Hematopoietic multipotent progenitor cell treated with erythropoietin and hydrocortisone succinate and interleukin-3 and kit ligand, for 15 days (in vitro differentiated cells): ENCODE data around the gene LIPN.
"Not testable (repeated sequence)": the region's sequence is repeated elsewhere in the genome, so short reads cannot be mapped to it uniquely, and the experiment has no call there.

Source experiments
- DNase-seq: peaks from one replicate; pipeline ENCODE4 v3.0.0-alpha.2; 2015; ENCODE audit warnings: low spot score

LIPN gene, protein sequence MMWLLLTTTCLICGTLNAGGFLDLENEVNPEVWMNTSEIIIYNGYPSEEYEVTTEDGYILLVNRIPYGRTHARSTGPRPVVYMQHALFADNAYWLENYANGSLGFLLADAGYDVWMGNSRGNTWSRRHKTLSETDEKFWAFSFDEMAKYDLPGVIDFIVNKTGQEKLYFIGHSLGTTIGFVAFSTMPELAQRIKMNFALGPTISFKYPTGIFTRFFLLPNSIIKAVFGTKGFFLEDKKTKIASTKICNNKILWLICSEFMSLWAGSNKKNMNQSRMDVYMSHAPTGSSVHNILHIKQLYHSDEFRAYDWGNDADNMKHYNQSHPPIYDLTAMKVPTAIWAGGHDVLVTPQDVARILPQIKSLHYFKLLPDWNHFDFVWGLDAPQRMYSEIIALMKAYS

DNA sequence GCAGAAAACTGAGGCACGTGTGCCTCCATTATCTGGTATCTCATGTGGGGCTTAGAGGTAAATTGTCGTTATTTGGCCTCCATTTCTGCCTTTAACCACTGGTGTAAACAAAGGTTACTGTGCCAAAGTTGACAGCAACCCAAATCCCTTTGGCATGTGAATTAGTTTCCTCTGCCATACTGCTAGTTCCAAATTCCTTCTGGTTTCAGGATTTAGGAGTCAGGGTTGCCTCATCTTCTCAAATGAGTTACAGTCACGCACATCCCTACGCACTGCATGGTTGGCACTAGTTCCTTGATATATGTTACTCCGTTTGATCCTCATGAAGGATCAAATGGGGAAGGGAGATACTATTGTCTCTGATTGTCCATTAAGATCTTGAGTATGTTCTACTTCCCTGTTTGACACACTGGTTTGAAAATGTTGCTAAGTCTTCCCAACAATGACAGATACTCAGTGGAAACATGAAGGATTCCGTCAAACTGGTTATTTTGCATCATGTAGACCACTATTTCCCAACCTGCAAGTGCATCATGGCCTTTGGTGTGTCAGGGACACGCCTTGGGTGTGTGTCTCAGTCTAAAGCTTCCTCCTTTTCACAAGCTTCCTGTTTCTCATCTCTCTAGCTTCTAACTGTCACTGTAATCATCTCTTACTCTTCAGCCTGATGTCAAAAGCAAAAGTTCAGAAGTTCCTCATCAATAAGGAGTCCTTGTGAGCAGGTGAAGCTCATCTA is at the start of gene LIPN:
TSS of gene LIPN (plus strand) at position 655 of the 736 bp plus-strand sequence. CDS start 1,386 bp downstream, outside the sequence.
- no peak for DNase-seq

DNA sequence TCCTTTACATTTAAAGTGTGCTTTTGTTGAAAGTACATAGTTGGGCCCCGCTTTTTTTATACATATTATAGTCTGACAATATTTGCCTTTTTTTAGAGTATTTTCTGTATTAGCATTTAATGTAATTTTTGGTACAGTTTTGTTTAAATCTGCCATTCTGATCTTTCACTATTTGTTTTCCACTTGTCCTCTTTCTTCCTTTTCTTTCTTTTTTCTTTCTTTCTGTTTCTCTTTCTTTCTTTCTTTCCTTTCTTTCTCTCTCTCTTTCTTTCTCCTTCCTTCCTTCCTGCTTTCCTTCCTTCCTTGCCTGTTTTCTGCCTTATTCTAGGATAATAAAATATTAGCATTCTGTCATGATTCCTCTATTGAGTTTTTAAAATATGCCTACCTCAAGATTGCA is 44.3 kb upstream of the LIPN start:
- no peak for DNase-seq

DNA sequence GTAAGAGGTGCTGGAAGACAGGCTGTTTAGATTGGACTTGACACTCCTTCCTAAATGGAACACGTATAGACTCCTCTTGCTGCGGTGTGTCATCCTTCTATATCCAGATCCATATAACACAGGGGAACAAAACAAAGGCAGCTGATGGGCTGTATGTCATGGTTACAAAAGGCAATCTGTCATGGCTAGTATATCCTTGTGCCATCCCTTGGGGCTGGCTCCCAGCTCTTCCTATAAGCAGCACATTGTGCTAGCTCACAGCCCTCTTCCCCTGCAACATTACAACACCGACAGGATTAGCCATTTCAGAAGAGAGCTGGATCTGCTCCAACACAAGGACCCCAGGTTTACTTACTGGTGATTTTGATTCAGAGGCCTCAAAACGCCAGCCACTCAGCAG is 38.4 kb upstream of the LIPN start:
- no peak for DNase-seq

DNA sequence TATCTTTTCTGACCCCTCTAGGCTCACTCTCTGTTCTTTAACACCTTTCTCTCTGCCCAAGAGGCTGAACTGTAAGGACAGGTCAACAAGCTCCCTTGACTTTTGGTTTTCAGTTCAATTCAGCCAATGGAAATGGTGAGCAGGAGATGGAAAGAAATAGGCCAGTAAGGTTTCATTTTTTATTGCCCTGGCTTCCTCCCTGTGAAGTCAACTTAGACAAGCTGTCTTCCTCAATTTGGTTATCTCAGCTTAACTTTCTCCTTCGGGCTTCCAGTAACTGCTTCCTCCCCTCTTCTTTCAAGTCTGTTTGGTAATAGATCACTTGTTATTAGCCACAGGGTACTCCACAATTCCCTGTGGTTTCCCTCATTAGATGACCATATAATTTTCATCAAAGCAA is 34.0 kb upstream of the LIPN start:
- DNase-seq: no peak

DNA sequence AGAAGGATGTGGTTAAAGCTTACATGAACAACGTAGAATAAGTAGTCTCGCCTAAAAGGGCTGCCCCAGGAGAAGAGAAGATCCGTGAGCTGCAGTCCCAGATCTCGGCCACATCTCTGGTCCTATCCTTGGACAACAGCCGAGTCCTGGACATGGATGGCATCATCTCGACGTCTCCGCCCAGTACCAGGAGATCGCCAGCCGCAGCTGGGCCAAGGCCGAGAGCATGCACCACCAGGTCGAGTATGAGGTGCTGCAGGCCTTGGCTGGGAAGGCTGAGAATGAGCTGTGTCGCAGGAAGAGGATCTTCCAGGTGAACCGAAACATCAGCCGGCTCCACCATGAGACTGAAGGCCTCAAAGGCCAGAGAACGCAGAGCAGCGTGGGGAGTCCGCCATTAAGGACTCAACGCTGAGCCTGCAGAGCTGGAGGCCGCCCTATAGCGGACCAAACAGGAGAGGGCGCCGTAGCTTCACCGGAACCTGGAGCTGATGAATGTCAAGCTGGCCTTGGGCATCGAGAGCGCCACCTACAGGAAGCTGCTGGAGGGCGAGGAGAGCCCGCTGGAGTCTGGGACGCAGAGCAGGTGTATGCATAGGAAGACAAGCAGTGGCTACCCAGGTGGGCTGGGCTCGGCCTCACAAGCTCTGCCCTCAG is 31.6 kb upstream of the LIPN start:
- peak; percentile 7 for DNase-seq

DNA sequence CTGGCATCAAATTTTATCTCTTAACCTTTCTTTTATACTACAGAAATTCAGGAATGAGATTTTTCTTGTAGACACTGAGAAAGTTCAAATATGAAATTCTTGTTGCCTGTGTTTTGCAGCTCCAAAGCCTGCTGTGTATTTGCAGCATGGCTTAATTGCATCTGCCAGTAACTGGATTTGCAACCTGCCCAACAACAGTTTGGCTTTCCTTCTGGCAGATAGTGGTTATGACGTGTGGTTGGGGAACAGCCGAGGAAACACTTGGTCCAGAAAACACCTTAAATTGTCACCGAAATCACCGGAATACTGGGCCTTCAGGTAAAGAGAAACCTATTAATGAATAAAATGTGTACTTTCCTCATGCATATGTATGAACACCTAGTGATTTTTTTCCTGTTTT is 29.0 kb upstream of the LIPN start:
- DNase-seq: no peak

DNA sequence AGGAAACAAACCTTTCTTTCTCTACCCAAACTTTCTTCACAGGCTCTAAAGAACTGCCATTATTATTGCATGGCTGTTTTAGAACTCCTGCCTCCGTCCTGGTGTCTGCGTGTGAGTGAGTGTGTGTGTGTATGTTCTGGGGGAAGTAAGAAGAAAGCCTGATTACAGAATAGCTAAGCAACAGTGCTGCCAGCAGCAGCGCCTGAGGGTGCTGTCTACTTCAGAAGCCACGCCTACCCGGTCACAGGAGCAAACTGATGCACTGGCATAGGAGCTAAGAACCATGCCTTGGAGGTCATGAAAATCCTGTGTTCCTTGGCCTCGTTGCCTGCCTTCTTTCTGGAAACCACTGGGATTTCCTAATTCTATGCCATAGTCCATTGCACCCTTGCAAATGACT is 28.5 kb upstream of the LIPN start:
- no peak for DNase-seq

DNA sequence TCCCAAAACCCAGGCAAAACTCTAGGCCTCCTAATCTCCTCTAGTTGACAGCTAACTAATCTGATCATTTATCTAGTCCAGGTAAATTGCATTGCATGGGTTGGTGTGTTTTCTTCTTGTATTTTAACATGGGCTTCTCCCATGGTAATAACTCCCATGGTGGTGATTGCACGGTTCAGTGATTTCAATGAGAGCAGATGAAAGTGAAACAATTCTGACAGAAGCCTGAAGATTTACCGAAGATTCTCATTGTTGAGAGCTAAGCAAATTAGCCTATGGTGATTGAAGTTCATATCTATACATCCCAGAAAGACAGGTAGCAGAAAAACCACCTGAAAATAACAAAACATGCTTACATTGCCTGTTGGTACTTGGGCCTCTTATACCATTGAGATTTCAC is 26.6 kb upstream of the LIPN start:
- no peak for DNase-seq

DNA sequence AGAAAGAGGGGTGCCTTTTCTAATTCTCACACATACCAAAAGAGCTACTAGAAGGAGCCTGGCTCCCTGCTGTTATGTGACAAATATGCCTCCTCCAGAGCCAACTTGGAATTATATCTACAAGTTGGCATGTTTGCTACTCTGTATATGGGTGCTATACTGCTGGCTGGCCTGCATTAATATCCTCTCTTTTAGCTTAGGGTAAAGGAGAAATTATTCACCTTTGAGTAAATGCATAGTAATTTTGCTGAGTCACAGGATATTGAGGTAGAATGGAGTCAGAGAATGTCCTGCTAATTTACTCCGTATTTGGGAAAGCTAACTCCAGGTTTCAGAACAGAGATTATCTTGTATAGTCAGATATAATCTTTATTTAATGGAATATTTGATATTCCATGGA is 24.2 kb upstream of the LIPN start:
- DNase-seq: no peak

DNA sequence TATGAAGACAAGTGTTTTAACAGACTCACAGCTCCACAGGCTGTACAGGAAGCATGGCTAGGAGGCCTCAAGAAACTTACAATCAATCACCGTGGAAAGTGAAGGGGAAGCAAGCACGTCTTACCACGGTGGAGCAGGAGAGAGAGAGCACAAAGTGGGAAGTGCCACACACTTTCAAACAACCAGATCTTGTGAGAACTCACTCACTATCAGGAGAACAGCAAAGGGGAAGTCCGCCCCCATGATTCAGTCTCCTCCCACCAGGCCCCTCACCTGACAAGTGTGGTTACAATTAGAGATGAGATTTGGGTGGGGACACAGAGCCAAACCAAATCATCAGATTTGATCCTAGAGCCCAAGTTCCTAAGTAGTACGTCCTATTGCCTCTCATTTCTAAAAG is 17.9 kb upstream of the LIPN start:
- DNase-seq: not testable (repeated sequence)

DNA sequence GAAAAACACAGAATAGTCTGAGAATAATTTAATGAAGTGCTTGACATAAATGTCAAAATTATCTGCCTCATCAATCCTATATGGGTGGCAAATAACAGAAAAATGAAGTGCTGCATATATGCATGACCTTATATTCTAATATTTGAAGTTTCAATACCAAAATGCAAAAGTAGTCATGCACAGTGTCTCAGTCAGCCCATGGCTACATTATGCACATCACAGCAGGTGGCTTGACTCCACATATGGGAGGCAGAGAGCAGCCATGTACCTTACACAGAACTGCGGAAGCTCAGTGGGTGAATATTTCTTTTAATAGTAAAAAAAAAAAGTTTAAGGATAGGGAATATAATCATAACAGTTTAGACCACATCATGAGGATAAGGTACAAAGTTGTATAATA is 17.4 kb upstream of the LIPN start:
- no peak for DNase-seq

DNA sequence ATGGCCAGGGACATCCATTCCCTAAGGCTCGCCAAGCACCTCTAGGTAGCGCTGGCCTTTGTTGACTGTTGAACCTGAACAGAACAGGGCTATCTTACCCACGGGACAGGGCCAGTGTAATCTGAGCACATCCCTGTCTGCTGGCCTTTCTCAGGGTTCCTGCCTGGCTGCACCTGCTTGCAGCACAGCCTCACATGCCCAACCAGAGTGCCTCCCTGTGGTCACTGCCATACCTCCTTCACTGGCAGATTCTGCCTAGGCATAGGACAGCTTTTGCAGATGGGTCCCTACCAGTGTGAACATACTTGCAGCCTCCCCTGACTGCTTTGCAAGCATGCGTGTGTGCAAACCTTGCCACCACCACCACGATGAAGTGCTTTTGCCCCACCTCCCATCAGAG is 15.8 kb upstream of the LIPN start:
- no peak for DNase-seq

DNA sequence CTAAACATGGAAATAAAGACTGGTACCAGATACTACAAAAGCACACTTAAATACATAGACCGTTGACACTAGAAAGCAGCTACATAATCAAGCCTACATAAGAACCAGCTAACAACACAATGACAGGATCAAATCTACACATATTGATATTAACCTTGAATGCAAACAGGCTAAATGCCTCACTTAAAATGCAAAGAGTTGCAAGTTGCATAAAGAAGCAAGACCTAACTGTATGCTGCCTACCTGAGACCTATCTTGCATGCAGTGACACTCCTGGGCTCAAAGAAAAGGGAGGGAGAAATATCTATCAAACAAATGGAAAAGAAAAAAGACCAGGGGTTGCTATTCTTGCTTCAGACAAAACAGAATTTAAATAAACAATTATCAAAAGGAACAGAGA is 14.2 kb upstream of the LIPN start:
- no peak for DNase-seq

DNA sequence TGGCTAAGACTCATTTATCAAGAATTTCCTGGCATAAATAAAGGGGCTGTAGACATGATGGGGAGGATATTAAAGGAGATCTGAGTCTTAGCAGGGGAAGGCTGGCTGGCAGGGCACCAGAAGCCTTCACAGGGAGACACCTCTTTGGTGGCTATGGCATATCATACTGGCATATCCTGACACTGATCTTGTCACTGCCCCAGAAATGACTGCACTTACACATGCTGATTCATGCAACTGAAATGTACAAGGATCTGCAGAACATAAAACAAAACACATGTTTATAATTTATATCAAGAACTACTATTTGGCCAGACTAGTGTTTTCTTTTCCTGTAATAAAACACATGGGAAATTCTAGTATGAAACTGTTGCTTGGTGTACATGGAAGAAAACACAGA is 5.5 kb upstream of the LIPN start:
- DNase-seq: no peak

DNA sequence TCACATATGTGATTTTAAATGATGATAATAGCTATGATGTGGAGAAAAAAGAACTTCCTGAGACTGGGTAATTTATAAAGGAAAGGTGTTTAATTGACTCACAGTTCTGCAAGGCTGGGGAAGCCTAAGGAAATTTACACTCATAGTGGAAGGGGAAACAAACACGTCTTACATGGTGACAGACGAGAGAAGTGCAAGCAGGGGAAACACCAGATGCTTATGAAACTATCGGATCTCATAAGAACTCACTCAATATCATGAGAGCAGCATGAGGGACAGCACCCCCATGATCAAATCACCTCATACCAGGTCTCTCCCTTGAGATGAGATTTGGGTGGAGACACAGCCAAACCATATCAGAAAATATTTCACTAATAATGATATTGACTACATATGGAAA is 4.1 kb upstream of the LIPN start:
- no peak for DNase-seq

DNA sequence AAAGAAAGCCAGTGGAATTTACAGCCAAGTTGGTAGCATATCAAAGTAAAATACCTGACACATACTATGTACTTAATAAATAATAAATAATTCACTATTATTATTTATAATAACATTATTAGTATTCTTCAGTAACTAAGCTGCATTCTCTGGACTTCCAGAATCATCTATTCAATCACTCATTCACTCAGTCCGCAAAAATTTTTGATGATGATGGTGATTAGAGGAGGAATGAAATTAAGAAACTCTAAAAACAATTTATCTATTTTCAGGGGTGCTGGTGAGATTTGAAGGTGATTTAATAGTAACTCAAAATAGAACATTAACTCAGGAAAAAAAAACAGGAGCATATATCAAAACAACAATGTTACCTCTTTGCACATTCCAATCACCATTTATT is 3.2 kb upstream of the LIPN start:
- no peak for DNase-seq

DNA sequence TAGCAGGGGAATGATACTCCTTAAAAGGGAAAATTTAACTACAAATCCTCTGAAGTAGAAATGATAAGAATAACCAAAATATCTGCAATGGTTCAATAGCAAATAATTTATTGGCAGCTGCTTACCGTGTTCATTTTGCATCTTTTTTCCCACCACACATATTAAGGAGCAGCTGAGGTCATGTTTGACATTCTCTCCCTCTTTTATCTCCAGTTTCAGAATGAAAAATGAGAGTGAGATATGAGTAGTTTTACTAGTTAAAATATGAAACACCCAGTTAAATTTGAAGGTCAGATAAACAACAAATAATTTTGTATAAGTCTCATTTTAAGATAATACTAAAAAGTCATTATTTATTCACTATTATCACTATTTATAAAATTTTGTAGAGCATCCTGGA is 3.1 kb downstream of the LIPN start:
- no peak for DNase-seq

DNA sequence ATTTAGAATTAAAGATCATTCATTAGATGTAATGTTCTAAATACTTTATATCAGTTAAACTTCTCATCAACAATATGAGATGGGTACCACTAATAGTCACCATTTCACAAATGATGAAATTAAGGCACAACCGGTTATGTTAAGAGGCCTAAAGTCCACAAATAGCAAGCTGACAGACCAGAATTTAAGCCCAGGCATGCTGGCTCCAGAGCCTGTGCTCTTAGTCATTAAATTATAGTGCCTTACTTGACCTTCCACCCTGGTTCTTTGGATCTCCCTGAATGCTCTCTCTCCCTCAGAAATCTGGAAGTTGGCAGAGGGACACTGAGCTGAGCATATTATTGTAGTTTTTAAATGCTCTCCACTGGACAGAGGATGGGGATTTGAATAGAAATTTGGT is 3.6 kb downstream of the LIPN start:
- DNase-seq: no peak

DNA sequence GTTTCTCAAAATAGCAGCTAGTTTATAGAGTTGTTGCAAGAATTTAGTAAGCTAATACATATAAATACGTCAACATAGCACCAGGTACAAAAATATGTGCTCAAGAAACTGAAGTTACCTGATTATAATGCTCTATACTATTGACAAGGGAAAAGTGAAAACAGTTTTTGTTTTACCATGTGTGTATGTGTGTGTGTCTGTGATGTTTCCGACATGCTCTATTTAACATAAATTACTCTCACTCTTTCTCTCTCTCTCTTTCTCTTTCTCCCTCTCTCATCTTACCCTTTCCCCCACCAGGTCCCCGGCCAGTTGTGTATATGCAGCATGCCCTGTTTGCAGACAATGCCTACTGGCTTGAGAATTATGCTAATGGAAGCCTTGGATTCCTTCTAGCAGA is 4.3 kb downstream of the LIPN start:
- no peak for DNase-seq

DNA sequence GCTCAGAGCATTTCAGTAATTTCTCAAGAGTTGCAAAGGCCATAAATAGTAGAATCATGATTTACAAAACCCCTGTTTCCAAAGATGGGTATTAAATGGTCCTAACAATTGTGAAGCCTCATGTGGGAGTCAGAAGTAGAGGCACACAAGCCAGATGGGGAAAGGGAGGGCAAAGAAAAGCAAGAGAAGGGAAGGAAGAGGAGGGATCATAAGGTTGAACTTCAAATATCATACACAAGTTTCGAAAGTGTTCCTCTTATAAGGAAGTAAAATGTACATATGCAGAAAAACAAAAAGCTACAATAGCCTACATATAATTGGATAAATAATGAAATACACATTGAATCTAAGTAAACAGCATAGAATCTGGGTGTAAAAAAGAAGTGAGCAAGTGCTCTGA is 6.0 kb downstream of the LIPN start:
- no peak for DNase-seq

DNA sequence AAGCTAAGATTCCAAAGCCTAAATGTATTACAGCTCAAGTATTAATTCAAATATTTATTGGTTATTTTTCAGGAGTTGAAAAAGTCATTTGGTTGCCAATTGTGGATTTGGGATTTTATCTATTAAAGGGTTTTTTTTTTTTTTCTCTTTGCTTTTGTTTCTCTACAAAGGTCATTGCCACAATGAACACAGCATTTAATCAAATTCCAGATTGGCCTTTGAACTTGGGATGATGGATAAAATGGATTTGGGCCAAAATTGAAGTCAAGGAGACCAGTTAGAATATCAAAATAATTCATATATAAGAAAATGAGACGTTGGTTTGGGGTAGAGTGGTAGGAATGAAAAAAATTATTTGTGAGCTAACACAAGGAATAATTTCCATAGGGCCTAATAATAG is 9.6 kb downstream of the LIPN start:
- DNase-seq: no peak

DNA sequence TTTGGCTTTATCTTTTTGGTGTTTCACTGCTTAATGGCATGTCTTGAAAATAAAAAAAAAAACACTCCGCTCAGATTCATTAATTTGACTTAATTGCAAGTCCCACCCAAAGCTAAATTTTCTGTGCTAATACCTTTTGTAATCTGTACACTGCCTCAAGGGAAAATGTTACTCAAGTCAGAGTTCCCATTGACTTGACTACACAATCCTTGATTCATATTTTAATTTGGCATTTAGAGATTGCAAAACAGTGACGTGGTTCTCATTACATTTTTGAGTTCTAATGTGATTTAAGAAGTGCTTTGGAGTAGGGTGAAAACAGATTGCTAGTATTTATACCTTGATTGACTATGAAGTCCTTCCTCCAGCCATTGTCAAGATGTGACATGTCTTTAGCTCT is 21.4 kb downstream of the LIPN start:
- no peak for DNase-seq

DNA sequence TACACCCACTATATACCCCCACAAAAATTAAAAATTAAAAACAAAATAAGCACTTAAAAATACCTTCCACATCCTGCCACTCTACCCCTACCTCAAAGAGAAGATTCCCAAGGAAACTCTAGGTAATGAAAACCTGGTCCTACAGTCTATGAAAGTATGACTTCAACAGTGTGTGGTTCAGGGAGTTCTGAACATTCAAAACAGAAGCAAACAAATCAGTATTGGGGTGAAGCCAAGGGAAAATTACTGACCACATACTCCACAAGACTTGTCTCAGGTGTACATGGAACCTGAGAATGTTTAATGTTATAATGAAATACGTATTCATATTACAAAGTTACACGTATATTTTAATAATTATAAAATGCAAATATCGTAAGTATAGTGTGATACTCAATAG is 22.4 kb downstream of the LIPN start:
- DNase-seq: no peak
